ENCODE data around the gene MRPL18.

Gene MRPL18

GRCh38 chr6:159844737-159845645 lies 54.7 kb downstream of the MRPL18 start:
- no peak for DNase-seq
